HG03457 (cell line): Measurements from ENCODE around the gene SUN2.
A peak's percentile ranks its signal among the peaks of the same experiment; 100 is the strongest.

Source experiments
- ATAC-seq: cut with Tn5 transposase; IDR thresholded peaks from one replicate; pipeline ENCODE4 v1.9.1; 2021; ENCODE audit warnings: moderate number of reproducible peaks; ENCODE audit not compliant: unreplicated experiment

The SUN2 gene

GRCh38 chr22:38777087-38777671 lies 21.4 kb upstream of the SUN2 start:
- no peak for ATAC-seq

DNA sequence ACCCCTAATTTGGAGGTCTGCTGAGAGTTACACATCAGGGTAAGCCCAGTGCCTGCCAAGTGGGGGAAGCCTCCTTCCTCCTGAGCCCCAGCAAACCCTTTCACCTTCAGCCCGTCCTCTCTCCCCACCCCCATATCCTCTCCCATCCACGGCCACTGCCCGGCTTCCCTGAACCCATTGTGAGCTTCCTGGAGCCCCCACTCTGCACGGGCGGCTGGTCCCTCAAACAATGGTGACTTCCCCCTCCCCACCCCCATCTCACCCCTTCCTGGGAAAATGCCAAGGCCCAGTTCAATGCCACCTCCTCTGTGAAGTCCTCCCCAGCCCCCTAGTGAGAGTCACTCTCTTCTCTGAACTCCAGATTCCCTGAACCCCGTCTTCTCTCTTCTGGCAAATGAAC lies 20.3 kb upstream of the SUN2 start:
- ATAC-seq = no peak

DNA sequence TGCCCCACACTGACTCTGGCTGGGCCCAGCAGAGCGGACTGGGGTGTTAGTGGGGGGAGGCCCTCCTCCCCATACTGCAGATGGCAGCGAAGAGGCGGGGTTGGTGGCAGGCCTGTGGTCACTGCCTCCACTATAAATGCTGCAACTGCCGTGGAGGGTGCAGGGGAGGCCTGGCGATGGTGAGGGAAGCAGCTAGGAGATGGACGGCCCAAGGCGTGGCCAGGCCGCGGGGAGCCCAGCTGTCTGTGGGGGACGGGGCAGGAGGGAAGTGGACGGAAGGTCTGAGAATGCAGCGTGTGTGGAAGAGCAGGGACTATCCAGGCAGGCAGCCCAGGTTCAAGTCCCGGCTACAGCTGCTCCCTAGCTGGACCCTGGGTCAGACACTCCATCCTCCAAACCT lies 19.9 kb upstream of the SUN2 start:
- ATAC-seq = no peak

- no peak for ATAC-seq
These were observed 18.8 kb upstream of the SUN2 start for GRCh38 chr22:38774496-38775166.

DNA sequence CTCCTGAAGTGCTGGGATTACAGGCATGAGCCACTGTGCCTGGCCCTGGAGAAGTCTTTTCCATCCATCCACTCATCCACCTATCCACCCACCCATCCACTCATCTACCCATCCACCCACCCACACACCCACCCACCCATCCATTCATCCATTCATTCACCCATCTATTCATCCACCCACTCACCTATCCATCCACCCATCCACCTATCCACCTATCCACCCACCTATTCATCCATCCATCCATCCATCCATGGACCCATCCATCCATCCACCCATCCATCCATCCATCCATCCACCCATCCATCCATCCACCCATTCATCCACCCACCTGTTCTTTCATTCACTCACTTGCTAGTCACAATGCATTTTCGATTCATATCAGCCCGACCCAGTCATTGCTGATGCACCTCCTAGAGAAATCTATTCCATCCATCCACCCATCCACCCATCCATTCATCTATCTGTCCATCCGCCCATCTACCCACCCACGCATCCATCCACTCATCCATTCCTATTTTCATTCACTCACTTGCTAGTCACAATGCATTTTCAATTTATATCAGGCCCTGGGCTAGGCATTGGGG lies 17.7 kb upstream of the SUN2 start:
- ATAC-seq = no peak

DNA sequence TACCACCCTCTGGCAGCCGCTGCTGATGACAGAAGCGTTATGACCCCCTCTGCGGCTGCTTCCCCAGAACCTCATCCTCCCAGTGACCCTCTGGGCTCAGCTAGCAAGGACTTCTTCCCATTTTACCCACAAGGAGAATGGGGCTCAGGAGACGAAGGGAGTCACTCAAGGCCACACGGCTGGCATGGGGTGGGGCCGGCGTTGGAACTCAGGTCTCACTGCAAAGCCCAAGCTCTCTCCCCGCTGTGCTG lies 16.8 kb upstream of the SUN2 start:
- no peak for ATAC-seq

DNA sequence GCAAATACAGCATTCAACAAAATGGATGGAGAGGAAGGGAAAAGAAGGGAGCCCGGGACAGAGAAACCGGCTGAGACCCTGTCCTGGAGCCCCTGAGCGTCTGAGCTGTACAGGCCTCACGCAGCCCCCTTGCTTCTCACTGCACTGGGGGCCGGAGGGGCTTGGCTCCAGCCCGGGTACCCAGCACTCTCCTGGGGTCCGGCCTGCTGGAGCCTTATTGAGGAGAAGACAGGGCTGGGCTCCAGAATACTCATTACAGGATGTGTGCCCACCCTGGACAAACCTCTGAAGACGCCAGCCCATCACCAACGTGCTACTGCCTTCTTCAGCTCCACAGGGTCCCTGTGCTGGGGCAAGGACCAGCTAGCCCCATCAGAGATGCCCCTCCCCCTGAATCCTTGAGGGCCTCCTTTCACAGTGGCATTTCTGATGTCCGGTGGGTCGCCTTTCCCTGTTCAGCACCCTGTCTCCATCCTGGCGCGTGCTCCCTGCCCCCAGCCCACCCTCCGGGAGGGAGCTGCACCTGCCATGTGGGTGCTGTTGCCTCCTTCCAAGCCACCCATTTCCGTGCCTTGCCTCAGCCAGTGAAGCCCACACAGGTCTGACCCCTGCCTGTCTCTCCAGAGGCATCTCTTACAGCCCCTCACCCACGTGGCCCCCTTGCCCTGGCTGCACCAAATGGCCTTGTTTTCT lies 14.6 kb upstream of the SUN2 start:
- no peak for ATAC-seq

DNA sequence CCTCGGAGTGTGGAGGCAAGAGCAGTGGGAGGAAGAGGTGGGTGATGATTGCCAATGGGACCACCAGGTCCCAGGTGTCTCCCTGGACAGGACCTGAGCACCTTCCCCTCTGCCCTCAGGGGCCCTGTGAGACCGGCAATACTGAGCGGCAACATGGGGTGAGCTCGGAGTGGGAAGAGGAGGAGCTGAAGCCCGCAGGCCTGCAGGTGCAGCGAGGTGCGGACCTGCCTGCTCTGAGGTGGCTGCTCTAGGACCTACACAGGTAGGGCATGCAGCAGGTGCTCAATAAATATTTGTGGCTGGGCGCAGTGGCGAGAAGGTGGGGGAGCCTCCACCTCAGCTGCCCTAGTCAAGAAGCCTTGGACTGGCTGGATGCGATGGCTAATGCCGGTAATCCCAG lies 12.2 kb upstream of the SUN2 start:
- no peak for ATAC-seq

GRCh38 chr22:38767313-38767712 lies 11.5 kb upstream of the SUN2 start:
- ATAC-seq = no peak

DNA sequence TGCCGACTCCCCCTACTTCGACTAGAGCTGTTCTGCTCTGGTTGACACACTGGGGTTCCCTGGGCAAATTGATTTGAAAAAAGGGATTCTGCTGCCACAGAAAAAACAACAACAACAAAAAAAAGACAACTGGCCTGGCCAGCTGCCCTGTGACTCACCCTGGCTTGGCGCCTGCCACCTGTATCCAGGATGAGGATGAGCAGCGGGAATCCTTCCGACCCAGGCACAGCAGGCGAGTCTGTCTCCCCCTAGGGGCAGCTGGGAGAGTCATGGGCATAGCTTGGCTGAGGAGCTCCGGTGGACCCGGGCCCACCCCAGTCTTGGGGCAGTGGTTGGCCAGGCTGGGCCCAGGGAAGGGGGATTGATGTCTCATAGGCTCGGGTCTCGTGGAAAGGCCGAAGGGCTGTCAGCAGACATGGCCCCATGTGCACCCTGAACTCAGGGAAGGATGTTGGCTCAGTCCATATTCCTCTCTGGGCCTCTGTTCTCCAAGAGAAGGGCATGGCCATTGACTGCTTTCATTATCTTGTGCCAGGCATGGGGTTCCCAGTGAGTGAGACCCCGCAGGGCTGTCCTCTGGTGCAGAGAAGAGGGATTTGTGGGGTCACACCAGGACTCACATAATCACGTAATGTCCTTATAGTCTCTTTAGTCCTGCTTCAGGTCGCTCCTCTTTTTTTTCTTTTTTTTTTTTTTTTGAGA lies 10.4 kb upstream of the SUN2 start:
- no peak for ATAC-seq

DNA sequence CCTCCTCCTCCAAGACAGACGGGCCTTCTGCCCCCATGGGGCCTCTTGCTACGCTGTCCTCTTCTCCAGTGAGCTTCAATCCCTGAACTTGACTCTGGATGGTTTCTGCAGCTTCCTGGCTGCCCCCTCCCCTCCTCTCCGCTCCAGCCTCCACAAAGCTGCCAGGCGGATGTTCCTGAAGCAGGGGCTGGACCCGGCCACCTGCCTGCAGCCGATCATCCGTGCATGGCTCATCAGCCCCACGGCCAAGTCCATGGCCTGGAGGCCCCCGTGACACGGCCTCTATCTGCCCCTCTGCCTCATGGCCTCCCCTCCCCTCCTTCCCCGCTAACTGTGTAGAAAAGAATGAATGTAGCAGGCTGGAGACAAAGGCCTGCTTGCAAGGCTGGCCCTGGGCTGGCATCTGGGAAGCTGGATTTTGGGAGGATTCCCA lies 6.8 kb upstream of the SUN2 start:
- ATAC-seq = no peak

GRCh38 chr22:38761202-38762162 lies 5.7 kb upstream of the SUN2 start:
- no peak for ATAC-seq

DNA sequence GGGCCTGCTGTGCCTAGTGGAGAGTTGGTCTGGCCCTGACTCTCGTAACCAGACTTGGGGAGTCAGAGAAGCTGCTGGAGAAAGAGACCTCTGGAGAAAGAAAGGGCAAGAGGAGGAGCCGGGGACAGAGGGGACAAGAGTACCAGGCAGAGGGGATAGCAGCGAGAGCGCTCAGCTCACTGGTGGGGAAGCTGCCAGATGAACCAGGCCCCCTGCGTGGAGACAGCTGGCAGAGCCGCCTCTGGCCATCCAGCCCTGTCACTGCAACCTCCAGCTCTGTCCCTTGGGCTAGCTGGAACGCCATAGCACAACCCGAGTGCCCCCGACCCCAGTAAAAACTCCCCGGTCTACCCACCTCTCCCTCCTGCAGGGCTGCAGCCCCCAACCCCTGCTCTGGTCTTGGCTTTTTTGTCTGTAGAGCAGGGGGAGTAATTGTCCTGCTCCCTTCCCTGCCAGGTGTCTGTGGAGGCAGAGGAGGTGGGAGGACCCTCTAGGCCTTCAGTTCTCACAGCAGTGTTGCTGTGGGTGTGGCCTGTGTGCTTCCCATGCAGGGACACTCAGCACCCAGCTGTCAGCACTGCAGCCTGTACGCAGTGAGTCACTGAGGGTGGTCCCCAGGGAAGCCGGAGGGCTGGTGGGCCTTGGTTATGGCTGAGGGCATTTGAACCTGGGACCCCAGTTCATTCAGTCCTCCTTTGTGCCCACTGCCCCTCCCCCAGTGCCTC lies 4.8 kb upstream of the SUN2 start:
- ATAC-seq = no peak

DNA sequence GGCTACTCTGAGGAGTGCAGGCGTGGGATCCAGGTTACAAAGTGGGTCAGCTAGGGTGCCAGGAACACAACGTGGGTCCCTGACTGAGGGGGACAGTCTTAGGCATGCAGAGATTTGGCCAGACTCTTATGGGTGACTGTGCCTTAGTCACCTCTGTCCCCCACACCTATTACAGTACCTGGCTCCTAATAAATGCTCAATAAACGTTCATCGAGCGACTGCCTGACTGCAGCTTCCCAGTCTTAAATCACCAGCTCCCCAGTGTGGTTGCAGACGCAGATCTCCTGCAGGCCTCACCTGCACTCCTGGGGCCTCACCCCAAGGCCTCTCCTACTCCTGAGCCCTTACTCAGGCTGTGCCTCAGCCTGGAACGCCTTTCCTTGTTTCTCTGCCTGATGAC lies 3.2 kb upstream of the SUN2 start:
- no peak for ATAC-seq

DNA sequence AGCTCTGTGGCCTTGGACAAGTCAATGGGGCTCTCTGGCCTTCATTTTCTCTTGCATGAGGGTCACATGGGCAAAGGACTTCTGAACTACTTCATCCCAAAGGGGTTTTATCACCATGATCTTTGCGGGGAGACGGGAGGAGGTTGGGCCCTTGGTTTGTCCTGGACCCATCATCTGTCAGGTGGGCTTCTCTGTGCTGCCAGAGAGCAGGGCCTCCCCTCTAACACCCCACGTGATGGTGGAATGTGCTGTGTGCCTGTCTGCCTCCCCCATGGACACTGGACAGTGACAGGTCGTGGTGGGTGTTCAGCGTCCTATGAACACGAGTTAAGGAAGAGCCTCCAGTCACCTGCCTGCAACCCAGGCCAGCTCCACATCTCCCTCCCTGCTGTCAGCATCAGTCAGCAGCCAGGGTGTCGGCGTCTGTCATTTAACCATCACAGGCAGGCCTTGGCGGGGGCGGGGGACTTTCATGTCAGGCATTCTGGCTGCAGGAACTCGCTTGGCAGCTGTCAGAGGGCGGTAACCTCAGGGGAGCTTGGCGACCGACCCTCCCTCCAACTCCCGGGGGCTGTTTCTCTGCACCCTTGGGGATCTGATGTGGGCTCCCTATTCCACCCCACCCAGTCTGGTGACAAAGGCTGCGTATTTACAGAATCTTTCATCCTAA lies 2.6 kb upstream of the SUN2 start:
- no peak for ATAC-seq

DNA sequence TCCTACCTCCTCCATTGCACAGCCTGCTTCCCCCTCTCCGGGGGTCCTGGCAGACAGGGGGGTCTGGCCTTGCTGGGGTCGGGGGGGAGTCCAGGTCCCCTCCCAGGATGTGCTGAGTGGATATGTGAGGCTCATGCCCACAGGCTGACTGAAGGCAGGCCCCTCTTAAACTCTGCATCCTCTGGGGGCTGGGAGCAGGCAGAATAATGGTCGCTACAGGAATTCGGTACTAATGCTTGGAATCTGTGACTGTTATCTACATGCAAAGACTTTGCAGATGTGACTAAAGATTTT lies 1.6 kb upstream of the SUN2 start:
- ATAC-seq = no peak

DNA sequence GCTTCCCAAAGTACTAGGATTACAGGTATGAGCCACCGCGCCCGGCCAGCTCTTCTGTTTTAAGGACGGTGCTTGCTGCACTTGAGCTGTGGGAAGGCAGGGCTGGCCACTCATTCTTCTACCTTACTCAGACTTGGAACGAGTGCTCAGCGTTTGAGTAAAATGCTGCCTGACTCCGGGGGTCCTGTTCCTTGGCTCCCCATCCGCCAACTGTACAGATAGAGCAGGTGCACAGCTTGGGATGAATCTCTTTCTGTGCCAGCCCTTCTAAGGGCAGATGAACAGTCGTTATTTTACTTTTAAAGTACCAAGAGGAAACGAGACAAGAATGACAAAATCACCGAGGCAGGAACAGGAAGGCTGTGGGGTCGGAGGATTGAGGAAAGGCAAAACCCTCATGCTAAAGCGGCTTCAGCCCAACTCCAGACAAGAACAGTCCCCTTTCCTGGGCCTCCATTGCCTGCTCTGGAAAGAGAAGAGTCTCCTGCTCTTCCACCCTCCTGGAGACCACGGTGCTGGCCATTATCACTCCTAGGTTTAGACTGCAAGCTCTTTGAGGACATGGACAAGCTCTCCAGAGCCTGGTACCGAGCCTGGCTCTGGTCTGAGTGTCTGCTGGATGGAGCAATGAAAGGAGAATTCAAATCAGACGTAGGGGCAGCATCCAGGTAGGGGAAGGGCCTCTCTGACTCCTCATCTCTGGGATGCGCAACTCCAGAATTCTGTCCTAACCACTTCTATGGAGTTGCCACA lies 1.1 kb upstream of the SUN2 start:
- no peak for ATAC-seq

DNA sequence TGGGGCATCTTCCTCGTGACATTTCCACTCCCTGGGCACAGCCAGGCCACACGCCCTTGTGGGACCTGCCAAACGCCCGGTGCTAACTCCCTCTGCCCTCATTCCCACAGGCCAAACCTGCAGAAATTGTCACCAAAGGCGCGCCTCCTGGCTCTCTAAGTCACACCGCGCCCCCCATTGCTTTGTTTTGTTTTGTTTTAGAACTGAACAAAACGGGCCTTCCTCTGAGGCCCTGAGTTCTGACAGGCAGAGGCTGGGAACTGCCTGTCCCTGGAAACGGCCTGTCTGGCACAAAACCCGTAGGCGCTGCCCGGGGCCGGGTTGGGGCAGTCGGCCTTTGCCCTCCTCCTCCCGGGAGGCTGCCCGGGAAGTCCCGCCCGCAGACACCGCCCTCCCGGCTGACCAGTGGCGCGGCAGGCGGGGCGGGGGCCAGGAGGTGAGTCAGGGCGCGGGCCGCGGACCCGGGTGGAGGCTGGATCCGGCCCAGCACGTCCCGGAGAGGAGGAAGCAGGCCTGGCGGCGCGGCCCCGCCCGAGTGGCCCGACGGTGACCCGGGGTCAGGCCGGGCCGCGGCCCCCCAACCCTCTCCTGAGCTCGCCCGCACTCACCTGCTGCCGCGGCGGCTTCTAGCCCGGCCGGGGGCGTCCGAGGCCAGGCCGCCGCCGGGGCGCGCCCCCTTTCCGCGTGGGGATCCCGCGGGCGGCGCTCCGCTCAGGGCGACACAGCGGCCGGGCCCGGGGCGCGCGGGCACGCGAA lies 465 bp downstream of the SUN2 start:
- ATAC-seq = peak; percentile 15
